ENCODE measurements around the gene C20orf96.

C20orf96 gene

DNA sequence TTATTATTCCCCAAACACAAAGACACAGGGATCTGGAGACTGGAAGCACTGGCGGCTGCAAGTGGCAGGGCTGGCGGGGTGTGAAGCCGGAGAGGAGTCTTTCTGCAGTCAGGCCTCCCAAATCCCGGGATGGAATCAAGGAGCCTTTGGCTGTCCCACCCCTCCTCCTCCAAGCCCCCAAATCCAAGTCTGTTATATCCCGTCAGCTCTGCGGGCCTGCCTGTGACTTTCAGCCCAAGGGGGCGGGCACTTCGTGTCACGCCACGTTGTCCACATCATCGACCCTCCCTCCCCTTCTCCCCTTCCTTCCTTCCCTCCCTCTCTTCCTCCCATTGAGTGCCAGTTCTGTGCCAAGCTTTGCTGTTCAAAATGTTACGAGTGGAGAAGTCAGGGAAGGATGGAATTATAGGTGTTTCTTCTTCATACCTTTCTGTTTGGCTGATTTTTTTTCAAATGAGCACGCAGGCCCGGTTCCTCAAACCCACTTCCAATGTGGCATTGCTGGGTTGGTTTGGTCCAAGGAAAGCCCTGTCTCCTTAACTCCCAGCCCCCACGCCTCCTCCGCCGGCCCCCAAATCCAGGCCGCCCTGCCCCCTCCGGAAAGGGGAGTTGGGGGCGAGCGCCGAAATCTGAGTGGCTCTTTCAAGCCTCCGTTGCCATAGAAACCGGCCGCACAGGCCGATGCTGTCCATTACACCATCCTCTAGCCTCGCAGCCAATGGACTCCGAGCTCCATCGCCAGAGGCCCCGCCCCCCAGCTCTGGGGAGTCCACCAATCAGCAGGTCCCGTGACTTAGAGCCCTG lies 19.5 kb upstream of the C20orf96 start:
- Histone ChIP-seq H3K4me1 (ENCODE audit: insufficient read depth, low read length) (peaks cover 12% of the 10 kb centered on the region; the same call in 1 of the 2 replicates), H3K27me3 (ENCODE audit: insufficient read depth, low read length) (no peaks in the 10 kb centered on the region), H3K9ac (ENCODE audit: low read depth, low read length) (peak overlapping the region; percentile 75; the same call in 1 of the 2 replicates), H3K9me3 (ENCODE audit: insufficient read depth, low read depth, low read length) (no peaks in the 10 kb centered on the region), H3K36me3 (ENCODE audit: insufficient read depth, low read depth, low read length) (no peaks in the 10 kb centered on the region), H3K27ac (ENCODE audit: low read length) (peak overlapping the region; percentile 62), H3K4me3 (ENCODE audit: low read length) (peak overlapping the region; percentile 72)

DNA sequence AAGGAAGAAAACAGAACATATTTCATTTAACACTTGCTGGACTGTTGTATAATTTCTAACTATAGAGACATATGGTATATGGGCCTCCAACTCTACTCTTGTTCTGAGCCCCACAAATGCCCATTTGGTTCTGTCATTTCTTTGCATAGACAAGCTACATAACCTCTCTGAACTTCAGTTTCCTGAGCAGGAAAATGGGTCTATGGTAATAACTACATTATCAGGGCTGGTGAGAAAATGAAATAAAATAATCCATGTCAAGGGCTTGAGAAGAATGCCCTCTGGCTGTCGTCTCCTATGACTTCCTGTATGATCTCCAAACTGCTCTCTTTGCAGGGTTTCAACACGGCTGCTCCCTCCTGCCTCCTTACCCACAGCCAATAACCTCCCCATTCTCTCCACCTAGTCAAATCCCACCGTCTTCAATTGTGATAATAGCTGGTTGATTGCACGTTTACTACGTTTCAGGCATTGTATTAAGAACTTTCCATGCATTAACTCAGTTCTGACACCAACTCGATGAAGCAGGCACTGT lies 18.8 kb upstream of the C20orf96 start:
- no peaks in the 10 kb centered on the region for H3K27me3 ChIP-seq (ENCODE audit: insufficient read depth, low read length)
- no peaks in the 10 kb centered on the region for H3K36me3 ChIP-seq (ENCODE audit: insufficient read depth, low read depth, low read length)
- H3K4me1 ChIP-seq (ENCODE audit: insufficient read depth, low read length): peaks cover 12% of the 10 kb centered on the region; the same call in 1 of the 2 replicates
- peak overlapping the region; percentile 62 for H3K27ac ChIP-seq (ENCODE audit: low read length)
- H3K4me3 ChIP-seq (ENCODE audit: low read length): peak overlapping the region; percentile 72
- no peaks in the 10 kb centered on the region for H3K9me3 ChIP-seq (ENCODE audit: insufficient read depth, low read depth, low read length)
- H3K9ac ChIP-seq (ENCODE audit: low read depth, low read length): peak overlapping the region; percentile 75; the same call in 1 of the 2 replicates

DNA sequence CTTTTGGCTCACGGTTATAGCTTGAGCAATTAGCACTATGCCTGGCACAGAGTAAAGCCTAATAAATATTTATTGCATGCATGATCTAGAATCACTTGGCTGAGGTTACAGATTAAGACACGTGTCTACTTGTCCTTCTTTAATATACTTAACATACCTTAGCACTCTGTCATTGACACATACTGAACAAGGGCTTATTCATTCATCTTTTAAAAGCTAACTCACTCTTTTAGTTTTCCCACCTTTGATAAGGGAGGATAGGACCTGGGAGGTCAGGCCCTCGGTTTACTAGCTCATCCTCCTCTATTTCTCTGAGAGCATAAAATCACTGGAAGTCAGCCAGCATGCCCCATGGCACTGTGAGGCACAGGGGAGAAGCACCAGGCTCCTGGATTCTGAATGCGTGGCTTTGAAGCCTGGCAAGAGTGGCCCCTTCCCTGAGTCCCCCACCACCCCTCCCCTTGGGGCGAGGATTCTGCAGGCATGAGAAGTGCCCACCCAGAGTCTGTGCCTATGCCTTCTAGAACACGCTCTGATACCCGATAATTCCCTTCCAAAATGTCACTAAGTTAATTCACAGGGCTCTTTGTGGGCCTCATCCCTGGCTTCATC lies 18.0 kb upstream of the C20orf96 start:
- H3K36me3 ChIP-seq (ENCODE audit: insufficient read depth, low read depth, low read length): no peaks in the 10 kb centered on the region
- peaks cover 12% of the 10 kb centered on the region; the same call in 1 of the 2 replicates for H3K4me1 ChIP-seq (ENCODE audit: insufficient read depth, low read length)
- peak overlapping the region; percentile 6 for H3K27ac ChIP-seq (ENCODE audit: low read length)
- no peaks in the 10 kb centered on the region for H3K9me3 ChIP-seq (ENCODE audit: insufficient read depth, low read depth, low read length)
- H3K27me3 ChIP-seq (ENCODE audit: insufficient read depth, low read length): no peaks in the 10 kb centered on the region
- H3K9ac ChIP-seq (ENCODE audit: low read depth, low read length): peak overlapping the region; percentile 75; the same call in 1 of the 2 replicates
- peak overlapping the region; percentile 72; the same call in 1 of the 2 replicates for H3K4me3 ChIP-seq (ENCODE audit: low read length)

DNA sequence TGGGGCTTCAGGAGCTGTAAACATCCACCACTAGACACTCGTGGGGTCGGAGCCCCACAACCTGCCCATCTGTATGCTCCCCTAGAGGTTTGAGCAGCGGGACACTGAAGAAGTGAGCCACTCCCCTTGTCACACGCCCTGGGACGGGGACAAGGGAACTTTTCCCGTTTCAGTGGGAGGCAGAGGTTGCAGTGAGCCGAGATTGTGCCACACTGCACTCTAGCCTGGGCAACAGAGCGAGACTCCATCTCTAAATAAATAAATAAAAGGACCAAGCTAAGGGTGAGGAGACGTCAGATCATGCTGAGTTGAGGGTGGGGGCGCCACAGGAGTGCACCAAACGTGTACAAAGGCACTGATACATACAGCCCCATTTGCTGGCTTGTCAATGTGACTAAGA lies 15.2 kb upstream of the C20orf96 start:
- Histone ChIP-seq H3K9me3 (ENCODE audit: insufficient read depth, low read depth, low read length) (no peaks in the 10 kb centered on the region), H3K9ac (ENCODE audit: low read depth, low read length) (no peak overlapping the region), H3K4me3 (ENCODE audit: low read length) (no peak overlapping the region), H3K4me1 (ENCODE audit: insufficient read depth, low read length) (peaks cover 28% of the 10 kb centered on the region; the same call in 1 of the 2 replicates), H3K36me3 (ENCODE audit: insufficient read depth, low read depth, low read length) (no peaks in the 10 kb centered on the region), H3K27ac (ENCODE audit: low read length) (no peak overlapping the region), H3K27me3 (ENCODE audit: insufficient read depth, low read length) (no peaks in the 10 kb centered on the region)

DNA sequence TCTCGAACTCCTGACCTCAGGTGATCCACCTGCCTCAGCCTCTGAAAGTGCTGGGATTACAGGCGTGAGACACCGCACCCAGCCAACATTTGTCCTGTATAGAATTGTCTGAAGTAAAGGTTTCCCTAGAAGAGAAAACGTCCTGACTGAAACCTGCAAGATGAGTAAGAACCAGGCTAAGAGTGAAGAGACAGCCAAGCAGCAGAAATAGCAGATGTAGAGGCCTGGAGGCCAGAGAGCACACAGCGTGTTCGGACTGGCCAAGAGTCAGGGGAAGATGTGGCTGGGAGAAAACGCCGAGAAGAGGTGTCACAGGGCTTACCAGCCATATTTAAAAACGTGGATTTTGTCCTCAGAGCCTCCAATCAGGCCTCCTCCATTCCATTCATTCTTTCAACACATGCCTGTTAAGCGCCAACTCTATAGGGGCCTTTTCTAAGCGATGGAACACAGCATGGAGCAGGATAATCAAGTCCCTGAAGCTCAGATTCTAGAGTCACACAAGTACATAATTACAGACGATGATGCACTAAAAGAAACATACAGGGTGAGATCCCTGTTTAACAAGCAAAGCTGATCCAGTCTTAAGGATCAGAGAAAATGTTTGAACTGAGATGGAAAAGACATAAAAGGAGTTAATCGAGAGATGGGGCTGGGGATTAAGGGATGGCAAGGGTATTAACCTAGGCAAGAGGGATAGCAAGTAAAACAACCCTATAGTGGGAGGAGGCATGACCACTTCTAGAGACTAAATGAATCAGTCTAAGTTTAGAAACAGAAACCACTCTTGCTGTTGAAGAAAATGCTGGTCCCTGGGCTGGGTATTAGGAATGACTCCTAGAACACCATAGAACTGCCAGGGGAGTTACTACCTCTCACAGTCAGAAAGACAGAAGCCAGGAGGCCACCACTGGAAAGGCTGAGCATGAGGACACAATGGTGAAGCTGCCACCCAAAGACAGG lies 11.6 kb upstream of the C20orf96 start:
- Histone ChIP-seq H3K9me3 (ENCODE audit: insufficient read depth, low read depth, low read length) (no peaks in the 10 kb centered on the region), H3K36me3 (ENCODE audit: insufficient read depth, low read depth, low read length) (peaks cover 3% of the 10 kb centered on the region; the same call in 1 of the 2 replicates), H3K4me3 (ENCODE audit: low read length) (peak overlapping the region; percentile 41; the same call in 1 of the 2 replicates), H3K27me3 (ENCODE audit: insufficient read depth, low read length) (no peaks in the 10 kb centered on the region), H3K4me1 (ENCODE audit: insufficient read depth, low read length) (peaks cover 30% of the 10 kb centered on the region; the same call in 1 of the 2 replicates), H3K27ac (ENCODE audit: low read length) (peak overlapping the region; percentile 75), H3K9ac (ENCODE audit: low read depth, low read length) (peak overlapping the region; percentile 96; the same call in 1 of the 2 replicates)

DNA sequence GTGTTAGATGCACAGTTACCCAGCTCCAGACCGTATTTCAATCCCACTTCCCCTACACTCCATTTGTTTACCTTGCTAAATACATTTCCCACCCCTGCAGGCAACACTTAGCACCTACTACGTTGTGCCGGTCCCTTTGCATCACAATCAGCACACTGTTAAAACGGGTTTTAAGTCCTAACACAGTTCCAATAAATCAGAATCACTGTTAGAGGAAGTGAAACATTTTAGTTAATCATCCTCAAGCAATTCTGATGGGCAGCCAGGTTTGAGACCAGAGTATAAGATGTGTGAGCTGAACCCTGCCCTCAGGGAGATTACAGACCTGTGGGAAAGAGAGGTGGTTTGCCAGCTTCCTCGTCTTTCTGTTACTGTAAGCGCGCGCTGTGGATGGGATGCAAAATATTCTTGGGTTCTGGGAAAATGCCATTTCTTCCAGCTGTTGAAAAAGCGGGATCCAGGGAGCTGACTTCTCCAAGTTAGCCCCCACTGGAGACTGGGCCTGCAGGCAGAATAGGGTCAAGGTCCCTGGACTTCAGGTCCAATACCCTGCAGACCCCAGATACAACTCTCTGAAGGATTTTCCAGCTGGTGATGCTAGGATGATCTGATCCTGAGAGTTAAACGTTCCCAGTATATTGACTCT lies 9.9 kb upstream of the C20orf96 start:
- Histone ChIP-seq H3K9ac (ENCODE audit: low read depth, low read length) (peak overlapping the region; percentile 96; the same call in 1 of the 2 replicates), H3K9me3 (ENCODE audit: insufficient read depth, low read depth, low read length) (no peaks in the 10 kb centered on the region), H3K4me1 (ENCODE audit: insufficient read depth, low read length) (peaks cover 30% of the 10 kb centered on the region; the same call in 1 of the 2 replicates), H3K27me3 (ENCODE audit: insufficient read depth, low read length) (peaks cover 13% of the 10 kb centered on the region), H3K27ac (ENCODE audit: low read length) (peak overlapping the region; percentile 75), H3K4me3 (ENCODE audit: low read length) (peak overlapping the region; percentile 95), H3K36me3 (ENCODE audit: insufficient read depth, low read depth, low read length) (peaks cover 3% of the 10 kb centered on the region; the same call in 1 of the 2 replicates)

DNA sequence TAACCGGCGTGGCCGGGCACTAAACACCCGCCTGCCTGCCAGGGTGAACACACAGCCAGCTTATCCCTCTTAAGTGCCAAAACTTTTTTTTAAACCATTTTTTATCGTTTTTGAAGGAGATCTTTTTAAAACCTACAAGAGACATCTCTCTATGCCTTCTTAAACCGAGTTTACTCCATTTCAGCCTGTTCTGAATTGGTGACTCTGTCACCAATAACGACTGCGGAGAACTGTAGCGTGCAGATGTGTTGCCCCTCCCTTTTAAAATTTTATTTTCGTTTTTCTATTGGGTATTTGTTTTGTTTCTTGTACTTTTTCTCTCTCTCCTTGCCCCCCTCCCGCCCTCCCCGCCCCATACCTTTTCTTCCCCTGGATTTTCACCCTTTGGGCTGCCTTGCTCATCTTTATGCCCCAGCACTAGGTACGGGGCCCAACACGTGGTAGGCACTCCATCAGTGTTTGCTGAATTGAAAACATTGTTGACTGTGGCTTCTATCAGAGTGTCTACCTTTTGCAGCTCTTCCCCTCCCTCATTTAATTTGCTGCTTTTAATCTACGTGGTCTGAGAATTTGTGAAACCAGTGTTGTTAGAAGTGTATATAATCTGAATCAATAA lies 8.3 kb upstream of the C20orf96 start:
- Histone ChIP-seq H3K4me1 (ENCODE audit: insufficient read depth, low read length) (peaks cover 30% of the 10 kb centered on the region; the same call in 1 of the 2 replicates), H3K9ac (ENCODE audit: low read depth, low read length) (peak overlapping the region; percentile 96; the same call in 1 of the 2 replicates), H3K4me3 (ENCODE audit: low read length) (peak overlapping the region; percentile 95), H3K9me3 (ENCODE audit: insufficient read depth, low read depth, low read length) (no peaks in the 10 kb centered on the region), H3K27me3 (ENCODE audit: insufficient read depth, low read length) (peaks cover 26% of the 10 kb centered on the region), H3K36me3 (ENCODE audit: insufficient read depth, low read depth, low read length) (peaks cover 3% of the 10 kb centered on the region; the same call in 1 of the 2 replicates), H3K27ac (ENCODE audit: low read length) (no peak overlapping the region)

DNA sequence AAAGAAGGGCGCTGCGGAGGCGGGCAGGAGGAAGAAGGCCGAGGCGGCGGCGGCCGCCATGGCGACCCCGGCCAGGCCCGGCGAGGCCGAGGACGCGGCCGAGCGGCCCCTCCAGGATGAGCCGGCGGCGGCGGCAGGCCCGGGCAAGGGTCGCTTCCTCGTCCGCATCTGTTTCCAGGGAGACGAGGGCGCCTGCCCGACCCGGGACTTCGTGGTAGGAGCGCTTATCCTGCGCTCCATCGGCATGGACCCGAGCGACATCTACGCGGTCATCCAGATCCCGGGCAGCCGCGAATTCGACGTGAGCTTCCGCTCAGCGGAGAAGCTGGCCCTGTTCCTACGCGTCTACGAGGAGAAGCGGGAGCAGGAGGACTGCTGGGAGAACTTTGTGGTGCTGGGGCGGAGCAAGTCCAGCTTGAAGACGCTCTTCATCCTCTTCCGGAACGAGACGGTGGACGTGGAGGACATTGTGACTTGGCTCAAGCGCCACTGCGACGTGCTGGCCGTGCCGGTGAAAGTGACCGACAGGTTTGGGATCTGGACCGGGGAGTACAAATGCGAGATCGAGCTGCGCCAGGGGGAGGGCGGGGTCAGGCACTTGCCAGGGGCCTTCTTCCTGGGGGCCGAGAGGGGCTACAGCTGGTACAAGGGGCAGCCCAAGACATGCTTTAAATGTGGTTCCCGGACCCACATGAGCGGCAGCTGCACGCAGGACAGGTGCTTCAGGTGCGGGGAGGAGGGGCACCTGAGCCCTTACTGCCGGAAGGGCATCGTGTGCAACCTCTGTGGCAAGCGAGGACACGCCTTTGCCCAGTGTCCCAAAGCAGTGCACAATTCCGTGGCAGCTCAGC lies 7.6 kb upstream of the C20orf96 start:
- peak overlapping the region; percentile 74 for H3K27ac ChIP-seq (ENCODE audit: low read length)
- peak overlapping the region; percentile 95 for H3K4me3 ChIP-seq (ENCODE audit: low read length)
- no peaks in the 10 kb centered on the region for H3K9me3 ChIP-seq (ENCODE audit: insufficient read depth, low read depth, low read length)
- H3K9ac ChIP-seq (ENCODE audit: low read depth, low read length): peak overlapping the region; percentile 96
- peaks cover 32% of the 10 kb centered on the region for H3K27me3 ChIP-seq (ENCODE audit: insufficient read depth, low read length)
- H3K4me1 ChIP-seq (ENCODE audit: insufficient read depth, low read length): peaks cover 30% of the 10 kb centered on the region; the same call in 1 of the 2 replicates
- peaks cover 3% of the 10 kb centered on the region; the same call in 1 of the 2 replicates for H3K36me3 ChIP-seq (ENCODE audit: insufficient read depth, low read depth, low read length)

DNA sequence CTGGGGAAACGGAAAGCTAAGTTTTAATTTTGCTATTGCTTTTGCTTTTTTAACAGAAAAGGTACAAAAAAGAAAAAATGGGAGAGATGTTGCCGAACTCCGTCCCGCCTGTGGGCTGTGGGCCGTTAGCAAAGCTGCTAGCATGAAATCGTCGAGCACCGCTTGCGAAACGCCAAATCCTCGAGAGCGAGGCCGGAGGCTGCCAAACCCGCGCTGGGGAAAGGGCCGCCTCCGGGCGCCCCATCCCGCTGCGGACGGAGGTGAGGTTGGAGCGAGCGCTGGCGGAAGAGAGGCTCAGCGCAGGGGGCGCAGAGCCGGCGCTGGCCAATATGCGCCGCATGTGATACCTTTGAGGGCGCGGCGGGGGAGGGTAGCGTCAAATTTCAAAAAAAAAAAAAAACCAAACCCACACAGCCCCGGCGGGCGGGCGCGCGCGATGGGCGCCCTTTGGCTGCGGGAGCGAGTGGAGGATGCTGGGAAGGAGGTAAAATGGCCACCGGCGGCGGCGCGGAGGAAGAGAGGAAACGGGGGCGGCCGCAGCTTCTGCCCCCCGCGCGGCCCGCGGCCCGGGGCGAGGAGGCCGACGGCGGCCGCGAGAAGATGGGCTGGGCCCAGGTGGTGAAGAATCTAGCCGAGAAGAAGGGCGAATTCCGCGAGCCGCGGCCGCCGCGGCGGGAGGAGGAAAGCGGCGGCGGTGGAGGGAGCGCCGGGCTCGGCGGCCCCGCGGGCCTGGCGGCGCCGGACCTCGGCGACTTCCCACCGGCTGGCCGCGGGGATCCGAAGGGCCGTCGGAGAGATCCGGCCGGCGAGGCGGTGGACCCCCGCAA lies 6.8 kb upstream of the C20orf96 start, which contains the start of gene ZCCHC3:
TSS of gene ZCCHC3 (plus strand) at position 473 of the 827 bp plus-strand sequence. CDS start at position 490, 17 bp downstream.
- H3K4me3 ChIP-seq (ENCODE audit: low read length): peak within 1 kb of the TSS; percentile 95
- no peaks in the 10 kb centered on the region for H3K9me3 ChIP-seq (ENCODE audit: insufficient read depth, low read depth, low read length)
- H3K27ac ChIP-seq (ENCODE audit: low read length): peak within 1 kb of the TSS; percentile 74
- peaks cover 3% of the 10 kb centered on the region; the same call in 1 of the 2 replicates for H3K36me3 ChIP-seq (ENCODE audit: insufficient read depth, low read depth, low read length)
- H3K4me1 ChIP-seq (ENCODE audit: insufficient read depth, low read length): peaks cover 25% of the 10 kb centered on the region; the same call in 1 of the 2 replicates
- H3K27me3 ChIP-seq (ENCODE audit: insufficient read depth, low read length): peaks cover 38% of the 10 kb centered on the region
- H3K9ac ChIP-seq (ENCODE audit: low read depth, low read length): peak within 1 kb of the TSS; percentile 96

Measured in iPS-20b (cell line).